A549 treated with CORT108297 at 1 μM for 4 hours (cell line): ENCODE measurements around the gene MCUR1. TPM values are rescaled to one million over a fixed set of nuclear protein-coding genes. Genes with fewer than 3 reads are reported as not detected.

Experiments used
- total RNA-seq: library from RNA; stranded (reverse); fragments of 200-300 nt; extraction: Qiagen RNA extraction; gene quantifications from 5 replicates; pipeline ENCODE4 v1.2.3, GENCODE V29; 2022

The MCUR1 gene
- 8.8 to 15.5 TPM (median 13.9 TPM) in 5 replicates for total RNA-seq

GRCh38 chr6:13814176-13814937, at the start of gene MCUR1:
Gene MCUR1 (minus strand): TSS chr6:13814557. CDS start chr6:13814429, 128 bp downstream.

Other genes with a start within 250 kb of the MCUR1 start
- 3.6 to 4.4 TPM (median 4.0 TPM) in 5 replicates for gene SIRT5, start 240.0 kb downstream of the MCUR1 start, total RNA-seq
- 67.9 to 81.4 TPM (median 71.3 TPM) in 5 replicates for gene NOL7, start 199.2 kb downstream of the MCUR1 start, total RNA-seq
- 11.2 to 16.1 TPM (median 12.9 TPM) in 5 replicates for gene RANBP9, start 102.7 kb downstream of the MCUR1 start, total RNA-seq
- gene RNF182, start 110.4 kb upstream of the MCUR1 start, total RNA-seq = 2.7 to 3.5 TPM (median 3.1 TPM) in 5 replicates